GM12878 (cell line): ENCODE data around the gene PLCG2. TPM values are rescaled to one million over a fixed set of nuclear protein-coding genes. Genes with fewer than 3 reads are reported as not detected.

Source experiments
- ATAC-seq: fragments of 200-7000 bp; cut with Tn5 transposase; 3 replicates; pipeline ENCODE4 v1.9.1; 2020; ENCODE audit warnings: mild to moderate bottlenecking, moderate library complexity
- BruUV-seq: library from RNA; stranded (reverse); fragments of 400-500 nt; replicated peaks from 2 replicates; lab custom pipeline; 2021; lab: Mats Ljungman, UMichigan
- CTCF ChIA-PET: fragments of 300-600 bp; sonication (Branson Sonifier 250); formaldehyde crosslinking; extraction: SDS; loops from one replicate; lab custom pipeline; 2021; ENCODE audit warnings: inconsistent platforms; lab: Yijun Ruan, JAX
- POLR2A ChIA-PET: fragments of 350-600 bp; formaldehyde crosslinking; extraction: SDS; loops from one replicate; lab custom pipeline; 2021; ENCODE audit warnings: inconsistent platforms; lab: Charles Lee
- RAD21 ChIA-PET: fragments of 300-600 bp; sonication (Branson Sonifier 250); formaldehyde crosslinking; loops from one replicate; lab custom pipeline; 2023; ENCODE audit warnings: antibody characterized with exemption; ENCODE audit not compliant: unreplicated experiment; lab: Charles Lee
- SMC1A ChIA-PET: fragments of 300-600 bp; sonication (Branson Sonifier 250); formaldehyde crosslinking; loops from one replicate; lab custom pipeline; 2023; ENCODE audit not compliant: unreplicated experiment, uncharacterized antibody; lab: Charles Lee
- DNase-seq: peaks from one replicate; pipeline ENCODE4 v3.0.0-alpha.2; 2011; ENCODE audit warnings: low read depth, low spot score
- FAIRE-seq: peaks from 3 replicates; lab custom pipeline; 2011; peaks lifted over from hg19 to GRCh38; lab: Jason Lieb, UNC
- H2AFZ ChIP-seq: 2 replicates; pipeline ENCODE4 v1.6.0; 2011; ENCODE audit warnings: low read depth, low read length, control low read depth; ENCODE audit not compliant: control insufficient read depth
- H3K27ac ChIP-seq: 2 replicates; pipeline ENCODE4 v1.5.1; 2011; ENCODE audit warnings: control low read depth; ENCODE audit not compliant: control insufficient read depth, insufficient read depth
- H3K27me3 ChIP-seq, 2 experiments: replicated peaks in 1 of 2; 2 replicates each; pipeline versions ENCODE4 v1.6.0 to v1.6.1; 2011; ENCODE audit warnings: low read length in 1 of 2; ENCODE audit not compliant: control insufficient read depth in 2 of 2, insufficient read depth in 2 of 2
- H3K36me3 ChIP-seq, 2 experiments: 2 replicates each; pipeline ENCODE4 v1.5.1; 2011; ENCODE audit warnings: low read length in 1 of 2; ENCODE audit not compliant: control insufficient read depth in 2 of 2, insufficient read depth in 2 of 2
- H3K4me1 ChIP-seq: 2 replicates; pipeline ENCODE4 v1.6.1; 2011; ENCODE audit warnings: mild to moderate bottlenecking, low read length, moderate library complexity, mixed read lengths; ENCODE audit not compliant: control insufficient read depth, insufficient read depth
- H3K4me2 ChIP-seq: 2 replicates; pipeline ENCODE4 v1.6.0; 2011; ENCODE audit warnings: control low read depth; ENCODE audit not compliant: control insufficient read depth, insufficient read depth
- H3K4me3 ChIP-seq: fragments of 200-600 bp; sonication (generic); 2 replicates; pipeline ENCODE4 v1.5.1; 2016
- H3K79me2 ChIP-seq: 2 replicates; pipeline ENCODE4 v1.6.0; 2011; ENCODE audit warnings: low read length; ENCODE audit not compliant: control insufficient read depth, insufficient read depth
- H3K9ac ChIP-seq: 2 replicates; pipeline ENCODE4 v1.8.0; 2011; ENCODE audit warnings: low read length, control low read depth, mixed read lengths; ENCODE audit not compliant: control insufficient read depth, insufficient read depth
- H3K9me3 ChIP-seq: replicated peaks from 3 replicates; pipeline ENCODE4 v1.5.1; 2011; ENCODE audit warnings: mild to moderate bottlenecking, low read length; ENCODE audit not compliant: control insufficient read depth, insufficient read depth
- H4K20me1 ChIP-seq: 2 replicates; pipeline ENCODE4 v1.6.0; 2011; ENCODE audit not compliant: control insufficient read depth, insufficient read depth
- ATF3 ChIP-seq: IDR thresholded peaks from 2 replicates; pipeline ENCODE4 v1.6.1; 2011; ENCODE audit warnings: low read depth, mild to moderate bottlenecking, low read length, moderate library complexity, borderline replicate concordance; ENCODE audit errors: extremely low read depth
- BHLHE40 ChIP-seq, 2 experiments: fragments of 450-650 bp in 1 of 2; IDR thresholded peaks; 2 replicates each; pipeline ENCODE4 v1.6.1; 2011 to 2017; ENCODE audit warnings: low read depth in 2 of 2, borderline replicate concordance in 1 of 2, improper control_type of control experiment in 1 of 2, low read length in 1 of 2, mild to moderate bottlenecking in 1 of 2
- CHD1 ChIP-seq: IDR thresholded peaks from 2 replicates; pipeline ENCODE4 v1.6.1; 2012; ENCODE audit warnings: low read depth, low read length, improper control_type of control experiment
- NRF1 ChIP-seq: conservative IDR thresholded peaks from 2 replicates; pipeline ENCODE4 v1.6.1; 2011; ENCODE audit warnings: mild to moderate bottlenecking, low read depth, low read length, improper control_type of control experiment
- SREBF2 ChIP-seq: IDR thresholded peaks from 2 replicates; pipeline ENCODE4 v1.6.1; 2012; ENCODE audit warnings: mild to moderate bottlenecking, low read length
- ZNF207 ChIP-seq: fragments of 450-650 bp; IDR thresholded peaks from 2 replicates; pipeline ENCODE4 v1.6.1; 2014; ENCODE audit warnings: antibody characterized with exemption, mild to moderate bottlenecking, borderline replicate concordance
- ZZZ3 ChIP-seq: IDR thresholded peaks from 2 replicates; pipeline ENCODE4 v1.6.1; 2011; ENCODE audit warnings: low read depth; ENCODE audit not compliant: control insufficient read depth, insufficient read length
- WGBS: methylation state at CpG from one replicate; pipeline ENCODE4 v1.1.6; 2016; ENCODE audit warnings: low lambda C conversion rate; ENCODE audit not compliant: insufficient replicate concordance, insufficient coverage; ENCODE audit errors: missing lambda C conversion rate; 5-methylcytosine and 5-hydroxymethylcytosine counted together
- in situ Hi-C: fragments of 300-500 bp; cut with MboI; formaldehyde crosslinking; loops from 9 replicates; pipeline ENCODE4 v1.14.3; 2018; ENCODE audit warnings: mixed read lengths
- intact Hi-C: fragments of 100-400 bp; cut with micrococcal nuclease; formaldehyde crosslinking; loops from one replicate; pipeline ENCODE4 v1.14.2; 2022; ENCODE audit not compliant: unreplicated experiment
- polyA plus RNA-seq, 11 experiments: library from polyadenylated mRNA; depleted of rRNA in 4 of 11; unstranded in 6 of 11; stranded (reverse) in 5 of 11; fragments of >200 nt; fragmentation: Nextera tagmentation in 4 of 11; fragmentation: Illumina TruSeq in 1 of 11; extraction: Ambion mirVana in 4 of 11; extraction: Trizol in 1 of 11; gene quantifications; 1 replicate in 1 of 11; 2 replicates in 10 of 11; pipeline versions ENCODE4 v1.2.1 to v1.2.3, GENCODE V29; 2011 to 2016; ENCODE audit warnings: inconsistent platforms in 2 of 11, missing spikeins in 2 of 11, low read depth in 1 of 11
- total RNA-seq, 4 experiments: library from RNA; depleted of rRNA in 3 of 4; stranded (reverse); fragments of >200 nt in 3 of 4; fragmentation: Illumina TruSeq in 1 of 4; extraction: Trizol in 1 of 4; gene quantifications; 2 replicates each; pipeline versions ENCODE4 v1.2.1 to v1.2.3, GENCODE V29; 2013 to 2021
- TF ChIP-seq, protein P1 (sequence below): IDR thresholded peaks from 2 replicates; pipeline ENCODE4 v1.6.1; 2012; ENCODE audit warnings: low read depth, low read length, improper control_type of control experiment
- TF ChIP-seq, protein P2 (sequence below): fragments of 450-650 bp; IDR thresholded peaks from 2 replicates; pipeline ENCODE4 v1.6.1; 2017; ENCODE audit warnings: antibody characterized with exemption, mild to moderate bottlenecking, moderate library complexity

Gene PLCG2
- total and polyA plus RNA-seq, 10 of the 15 experiments (the other 5 are each of a cell fraction or from before 2014, with no cell fraction given): 47.6 to 256 (median 149) TPM

DNA sequence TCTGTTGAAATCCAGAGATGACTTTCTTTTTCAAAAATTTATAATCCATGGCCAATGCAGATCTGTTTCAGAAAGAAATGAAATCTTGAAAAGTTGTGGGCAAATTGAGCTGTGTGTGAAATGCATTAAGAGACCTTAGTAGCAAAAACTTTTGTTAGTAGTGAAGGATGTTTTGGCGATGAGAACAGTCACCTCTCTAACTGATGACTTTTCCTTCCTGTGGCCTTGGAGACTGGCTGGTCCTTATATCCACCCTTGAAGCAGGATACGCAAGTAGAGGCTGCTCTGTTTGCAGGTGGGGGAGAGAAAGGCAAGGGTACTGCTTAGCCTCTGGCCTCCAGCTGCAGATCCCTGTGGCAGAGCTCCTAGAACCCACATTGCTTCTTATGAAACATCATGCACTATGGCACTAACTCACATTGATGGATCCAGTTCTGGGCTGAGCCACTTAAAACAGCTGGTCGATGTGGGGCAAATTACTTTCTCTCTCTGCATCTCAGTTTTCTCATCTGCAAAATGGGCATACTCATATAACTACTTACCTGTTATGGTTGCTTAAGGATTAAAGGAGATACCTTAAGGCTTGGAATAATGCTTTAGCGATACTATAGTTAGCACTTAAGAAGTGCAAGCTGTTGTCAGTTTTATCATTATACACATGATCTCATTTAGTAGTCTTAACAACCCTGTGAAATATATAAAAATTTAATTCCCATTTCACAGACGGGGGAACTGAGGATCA is 142.9 kb downstream of the PLCG2 start:
- intact Hi-C loops: no loop called here
- POLR2A ChIA-PET: no interaction called here
- Histone ChIP-seq H2AFZ (no peak overlapping the region), H3K4me3 (no peak overlapping the region), H3K27me3 (no peaks in the 10 kb centered on the region), H3K9me3 (no peaks in the 10 kb centered on the region; the same call in 2 of the 3 replicates), H3K4me2 (no peak overlapping the region), H3K79me2 (no peaks in the 10 kb centered on the region), H3K27ac (no peak overlapping the region), H3K9ac (no peak overlapping the region), H3K4me1 (no peaks in the 10 kb centered on the region), H4K20me1 (no peaks in the 10 kb centered on the region), H3K36me3 (peaks cover 37 to 62% of the 10 kb centered on the region in 2 experiments)
- BruUV-seq: no TSS peak
- SMC1A ChIA-PET: interaction anchor here (1.6 kb wide), 1 partner anchor 31 kb away, joined by 3 read pairs; no protein-coding TSS in a partner anchor
- in situ Hi-C loops: no loop called here
- CTCF ChIA-PET: no interaction called here
- DNase-seq (no peak), ATAC-seq (no peak), FAIRE-seq (no peak)
- TF ChIP-seq ATF3 (no peak), SREBF2 (no peak), ZNF207 (no peak), NRF1 (no peak), BHLHE40 (IDR thresholded peaks at IDR 0.05; ENCODE audit: borderline replicate concordance in 1 of 2, low read depth in 2 of 2, low read length in 1 of 2) (no peak), ZZZ3 (no peak), CHD1 (no peak)
- TF ChIP-seq, protein P1, sequence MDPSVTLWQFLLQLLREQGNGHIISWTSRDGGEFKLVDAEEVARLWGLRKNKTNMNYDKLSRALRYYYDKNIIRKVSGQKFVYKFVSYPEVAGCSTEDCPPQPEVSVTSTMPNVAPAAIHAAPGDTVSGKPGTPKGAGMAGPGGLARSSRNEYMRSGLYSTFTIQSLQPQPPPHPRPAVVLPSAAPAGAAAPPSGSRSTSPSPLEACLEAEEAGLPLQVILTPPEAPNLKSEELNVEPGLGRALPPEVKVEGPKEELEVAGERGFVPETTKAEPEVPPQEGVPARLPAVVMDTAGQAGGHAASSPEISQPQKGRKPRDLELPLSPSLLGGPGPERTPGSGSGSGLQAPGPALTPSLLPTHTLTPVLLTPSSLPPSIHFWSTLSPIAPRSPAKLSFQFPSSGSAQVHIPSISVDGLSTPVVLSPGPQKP: no peak
- TF ChIP-seq, protein P2, sequence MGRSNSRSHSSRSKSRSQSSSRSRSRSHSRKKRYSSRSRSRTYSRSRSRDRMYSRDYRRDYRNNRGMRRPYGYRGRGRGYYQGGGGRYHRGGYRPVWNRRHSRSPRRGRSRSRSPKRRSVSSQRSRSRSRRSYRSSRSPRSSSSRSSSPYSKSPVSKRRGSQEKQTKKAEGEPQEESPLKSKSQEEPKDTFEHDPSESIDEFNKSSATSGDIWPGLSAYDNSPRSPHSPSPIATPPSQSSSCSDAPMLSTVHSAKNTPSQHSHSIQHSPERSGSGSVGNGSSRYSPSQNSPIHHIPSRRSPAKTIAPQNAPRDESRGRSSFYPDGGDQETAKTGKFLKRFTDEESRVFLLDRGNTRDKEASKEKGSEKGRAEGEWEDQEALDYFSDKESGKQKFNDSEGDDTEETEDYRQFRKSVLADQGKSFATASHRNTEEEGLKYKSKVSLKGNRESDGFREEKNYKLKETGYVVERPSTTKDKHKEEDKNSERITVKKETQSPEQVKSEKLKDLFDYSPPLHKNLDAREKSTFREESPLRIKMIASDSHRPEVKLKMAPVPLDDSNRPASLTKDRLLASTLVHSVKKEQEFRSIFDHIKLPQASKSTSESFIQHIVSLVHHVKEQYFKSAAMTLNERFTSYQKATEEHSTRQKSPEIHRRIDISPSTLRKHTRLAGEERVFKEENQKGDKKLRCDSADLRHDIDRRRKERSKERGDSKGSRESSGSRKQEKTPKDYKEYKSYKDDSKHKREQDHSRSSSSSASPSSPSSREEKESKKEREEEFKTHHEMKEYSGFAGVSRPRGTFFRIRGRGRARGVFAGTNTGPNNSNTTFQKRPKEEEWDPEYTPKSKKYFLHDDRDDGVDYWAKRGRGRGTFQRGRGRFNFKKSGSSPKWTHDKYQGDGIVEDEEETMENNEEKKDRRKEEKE: no peak
- 100% methylated on average over 5 of the region's 5 CpGs for WGBS
- RAD21 ChIA-PET: no interaction called here
